ENCODE data around the gene CACFD1.
A peak's percentile ranks its signal among the peaks of the same experiment; 100 is the strongest.

Gene CACFD1

DNA sequence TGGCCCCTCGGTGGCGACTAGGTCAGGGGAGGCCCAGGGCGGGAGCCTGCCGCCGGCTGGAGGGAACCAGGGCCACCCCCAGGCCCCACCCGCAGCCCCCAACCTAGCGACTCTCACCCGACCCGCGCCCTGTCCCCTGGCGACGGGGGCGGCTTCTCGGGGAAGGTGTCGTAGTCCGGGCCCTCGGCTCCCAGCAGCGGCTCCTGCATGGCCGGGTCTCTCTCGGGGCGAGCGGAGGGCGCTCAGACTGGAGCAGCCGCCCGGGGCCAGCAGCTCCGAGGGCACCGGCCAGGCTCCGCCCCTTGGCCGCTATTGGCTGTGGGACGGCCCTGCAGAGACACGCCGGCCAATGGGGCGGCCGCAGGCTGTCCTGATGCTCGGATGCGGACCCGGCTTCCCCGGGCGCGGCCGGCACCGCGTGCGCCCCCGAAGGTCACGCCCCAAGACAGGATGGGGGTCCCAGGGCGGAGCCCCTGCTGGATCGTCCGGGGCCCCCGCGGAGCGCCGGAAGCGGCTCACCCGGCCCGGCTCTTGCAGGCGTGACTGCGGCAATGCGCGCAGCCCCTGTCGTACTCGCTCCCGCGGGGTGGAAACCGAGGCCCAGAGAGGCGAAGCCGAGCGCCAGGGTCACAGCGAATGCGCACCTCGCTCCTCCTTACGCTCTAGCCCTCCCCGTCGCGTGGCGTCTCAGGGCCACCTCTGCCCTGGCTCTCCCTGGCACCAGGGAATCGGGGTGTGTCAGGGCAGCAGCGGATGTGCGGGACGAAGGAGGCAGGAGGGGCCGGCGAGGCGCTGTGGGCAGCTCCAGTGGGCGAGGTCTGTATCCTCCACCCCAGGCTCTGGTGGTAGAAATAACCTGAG is 19.3 kb downstream of the CACFD1 start, which contains the start of gene SLC2A6:
SLC2A6 (minus strand) TSS at position 249 of the 861 bp plus-strand sequence; CDS start at position 209, 40 bp downstream.
- Histone ChIP-seq H3K9me3 (ENCODE audit: severe bottlenecking) (no peaks in the 10 kb centered on the region), H3K36me3 (peaks cover 6% of the 10 kb centered on the region), H3K27ac (peak within 1 kb of the TSS; percentile 79), H3K4me3 (ENCODE audit: low read depth, low read length) (peak within 1 kb of the TSS; percentile 49), H3K27me3 (ENCODE audit: insufficient read depth, low read depth, severe bottlenecking) (no peaks in the 10 kb centered on the region)
- DNase-seq, result peak; percentile 87
- TF ChIP-seq, protein P1, sequence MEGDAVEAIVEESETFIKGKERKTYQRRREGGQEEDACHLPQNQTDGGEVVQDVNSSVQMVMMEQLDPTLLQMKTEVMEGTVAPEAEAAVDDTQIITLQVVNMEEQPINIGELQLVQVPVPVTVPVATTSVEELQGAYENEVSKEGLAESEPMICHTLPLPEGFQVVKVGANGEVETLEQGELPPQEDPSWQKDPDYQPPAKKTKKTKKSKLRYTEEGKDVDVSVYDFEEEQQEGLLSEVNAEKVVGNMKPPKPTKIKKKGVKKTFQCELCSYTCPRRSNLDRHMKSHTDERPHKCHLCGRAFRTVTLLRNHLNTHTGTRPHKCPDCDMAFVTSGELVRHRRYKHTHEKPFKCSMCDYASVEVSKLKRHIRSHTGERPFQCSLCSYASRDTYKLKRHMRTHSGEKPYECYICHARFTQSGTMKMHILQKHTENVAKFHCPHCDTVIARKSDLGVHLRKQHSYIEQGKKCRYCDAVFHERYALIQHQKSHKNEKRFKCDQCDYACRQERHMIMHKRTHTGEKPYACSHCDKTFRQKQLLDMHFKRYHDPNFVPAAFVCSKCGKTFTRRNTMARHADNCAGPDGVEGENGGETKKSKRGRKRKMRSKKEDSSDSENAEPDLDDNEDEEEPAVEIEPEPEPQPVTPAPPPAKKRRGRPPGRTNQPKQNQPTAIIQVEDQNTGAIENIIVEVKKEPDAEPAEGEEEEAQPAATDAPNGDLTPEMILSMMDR (IDR thresholded peaks at IDR 0.05; ENCODE audit: low read depth, low read length), result no peak

DNA sequence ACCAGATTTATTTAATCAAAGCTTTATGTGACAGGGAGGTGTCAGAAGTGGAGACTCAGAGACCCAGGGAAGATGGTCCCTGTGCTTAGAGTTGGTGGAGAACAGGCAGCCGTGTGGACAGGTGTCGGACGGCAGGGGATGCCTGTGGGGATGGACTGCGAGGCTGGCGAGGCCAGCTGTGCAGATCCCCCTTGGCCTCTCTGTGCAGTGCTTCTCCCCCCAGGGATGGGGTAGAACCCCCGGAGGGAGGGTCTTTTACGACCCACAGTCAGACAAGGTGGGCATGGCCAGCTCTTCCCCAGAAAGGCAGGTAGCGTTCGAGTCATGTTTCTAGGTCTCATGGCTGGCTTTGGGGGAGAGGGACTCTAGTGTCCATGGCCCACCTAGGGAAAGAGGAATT is 23.8 kb downstream of the CACFD1 start:
- no peak for DNase-seq
- TF ChIP-seq, protein P1 (IDR thresholded peaks at IDR 0.05; ENCODE audit: low read depth, low read length), result no peak
- Histone ChIP-seq H3K4me3 (ENCODE audit: low read depth, low read length) (no peak overlapping the region), H3K36me3 (no peaks in the 10 kb centered on the region), H3K27me3 (ENCODE audit: insufficient read depth, low read depth, severe bottlenecking) (no peaks in the 10 kb centered on the region), H3K27ac (no peak overlapping the region), H3K9me3 (ENCODE audit: severe bottlenecking) (no peaks in the 10 kb centered on the region)

DNA sequence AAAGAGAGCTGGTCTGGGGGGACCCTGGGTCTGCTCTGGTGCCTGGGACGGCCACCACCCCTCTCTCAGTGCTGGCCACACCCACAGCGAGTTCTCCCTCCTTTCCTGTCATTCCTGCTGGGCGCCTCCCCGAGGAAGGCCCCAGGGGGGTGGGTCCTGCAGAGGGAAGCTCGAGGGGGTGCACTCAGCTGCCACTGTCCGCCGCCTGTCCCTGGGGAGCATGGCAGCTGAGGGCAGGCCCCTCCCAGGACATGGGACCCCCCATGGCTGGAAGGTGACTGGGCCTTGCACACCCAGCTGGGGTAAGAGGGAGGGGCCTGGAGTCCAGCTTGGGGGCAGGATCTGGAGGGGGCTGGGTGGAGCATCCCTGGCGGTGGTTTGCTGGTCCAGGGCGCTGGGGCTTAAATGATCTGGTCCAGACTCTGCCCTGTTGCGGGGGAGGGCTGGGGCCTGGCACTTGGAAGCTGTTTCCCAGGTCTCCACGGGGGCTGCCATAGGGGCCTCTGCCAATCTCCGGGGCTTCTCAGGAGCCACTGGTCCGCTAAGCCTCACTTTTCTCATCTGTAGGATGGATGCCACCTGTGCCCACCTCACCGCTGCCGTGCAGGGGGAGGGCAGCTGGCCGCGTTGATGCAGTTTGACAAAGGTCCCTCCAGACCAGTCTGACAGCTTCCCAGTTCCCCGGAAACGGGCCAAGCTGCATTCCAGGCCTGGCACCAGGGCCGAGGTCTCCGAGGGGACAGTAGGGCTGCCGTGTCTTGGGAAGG is 25.1 kb downstream of the CACFD1 start:
- Histone ChIP-seq H3K9me3 (ENCODE audit: severe bottlenecking) (no peaks in the 10 kb centered on the region), H3K27ac (no peak overlapping the region), H3K4me3 (ENCODE audit: low read depth, low read length) (no peak overlapping the region), H3K27me3 (ENCODE audit: insufficient read depth, low read depth, severe bottlenecking) (no peaks in the 10 kb centered on the region), H3K36me3 (no peaks in the 10 kb centered on the region)
- peak; percentile 54 for DNase-seq
- TF ChIP-seq, protein P1 (IDR thresholded peaks at IDR 0.05; ENCODE audit: low read depth, low read length), result no peak

DNA sequence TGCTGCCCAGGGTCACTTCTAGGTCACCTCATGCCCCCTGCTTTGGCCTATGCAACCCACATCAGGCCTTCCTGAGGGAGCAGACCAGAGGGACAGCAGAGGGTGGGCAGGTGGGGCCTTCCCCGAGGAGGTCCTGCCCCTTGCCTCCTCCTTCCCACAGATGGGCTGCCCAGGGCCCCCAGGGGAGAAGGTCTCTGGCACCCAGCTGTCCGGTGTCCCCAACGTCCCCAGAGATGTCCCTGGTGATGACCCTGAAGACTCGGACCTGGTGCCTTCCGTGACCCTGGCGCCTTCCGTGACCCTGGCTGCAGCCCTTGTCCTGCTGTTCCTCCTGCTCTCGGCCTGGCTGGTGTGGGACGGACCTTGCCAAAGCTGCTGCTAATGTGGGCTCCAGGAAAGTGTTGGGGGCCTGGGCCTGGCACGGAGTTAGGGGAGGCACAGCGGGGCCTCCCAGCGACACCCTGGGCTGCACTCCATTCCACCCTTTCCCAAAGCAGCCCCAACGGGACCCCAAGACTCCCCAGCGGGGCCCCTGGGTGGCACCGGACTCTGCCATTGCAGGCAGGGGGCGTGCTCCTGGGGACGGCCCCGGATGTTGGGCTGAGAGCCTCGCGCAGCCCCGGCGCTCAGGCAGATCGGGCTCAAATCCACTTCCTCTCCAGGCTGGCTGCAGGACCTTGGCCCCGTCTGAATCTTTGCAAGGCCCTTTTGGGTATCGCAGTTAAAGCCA is 25.9 kb downstream of the CACFD1 start:
- TF ChIP-seq, protein P1 (IDR thresholded peaks at IDR 0.05; ENCODE audit: low read depth, low read length), result 0 out of 2 replicates have a peak, but pooled peaks have one; percentile 3
- H3K27ac ChIP-seq, result no peak overlapping the region
- no peak overlapping the region for H3K4me3 ChIP-seq (ENCODE audit: low read depth, low read length)
- no peak for DNase-seq
- H3K9me3 ChIP-seq (ENCODE audit: severe bottlenecking), result no peaks in the 10 kb centered on the region
- no peaks in the 10 kb centered on the region for H3K27me3 ChIP-seq (ENCODE audit: insufficient read depth, low read depth, severe bottlenecking)
- no peaks in the 10 kb centered on the region for H3K36me3 ChIP-seq

DNA sequence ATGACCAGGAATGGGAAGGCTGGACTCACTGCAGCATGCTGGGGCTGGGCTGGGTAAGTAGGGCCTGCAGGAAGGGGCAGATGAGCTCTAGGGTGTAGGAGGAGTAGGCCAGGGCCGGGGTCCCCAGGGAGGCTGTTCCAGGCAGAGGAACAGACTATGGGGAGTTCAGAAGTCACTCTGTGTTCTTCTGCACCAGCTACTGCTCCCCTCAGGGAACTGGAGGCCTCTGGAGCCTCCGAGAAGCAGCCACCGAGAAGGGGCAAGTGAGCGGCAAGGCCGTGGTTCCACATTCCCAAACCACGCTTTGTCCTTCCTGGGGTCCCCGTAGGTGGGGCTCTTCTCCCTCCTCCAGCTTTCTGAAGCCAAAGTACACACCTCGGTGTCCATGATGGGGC is 27.6 kb downstream of the CACFD1 start:
- TF ChIP-seq, protein P1 (IDR thresholded peaks at IDR 0.05; ENCODE audit: low read depth, low read length), result no peak
- no peaks in the 10 kb centered on the region for H3K36me3 ChIP-seq
- no peak overlapping the region for H3K27ac ChIP-seq
- DNase-seq, result no peak
- H3K27me3 ChIP-seq (ENCODE audit: insufficient read depth, low read depth, severe bottlenecking), result no peaks in the 10 kb centered on the region
- no peak overlapping the region for H3K4me3 ChIP-seq (ENCODE audit: low read depth, low read length)
- no peaks in the 10 kb centered on the region for H3K9me3 ChIP-seq (ENCODE audit: severe bottlenecking)

All from WERI-Rb-1 (cell line).